GM12891 (cell line): Measurements from ENCODE around the gene PGBD5.

Source experiments
- DNase-seq: peaks from one replicate; pipeline ENCODE4 v3.0.0; 2011; ENCODE audit warnings: low spot score; ENCODE audit not compliant: insufficient read length
- FAIRE-seq: peaks from 2 replicates; lab custom pipeline; 2011; peaks lifted over from hg19 to GRCh38; lab: Jason Lieb, UNC
- PAX5 ChIP-seq: IDR thresholded peaks from 2 replicates; pipeline ENCODE4 v1.6.1; 2011; ENCODE audit warnings: low read length, moderate library complexity, mild to moderate bottlenecking; ENCODE audit not compliant: insufficient read depth, severe bottlenecking
- POLR2A ChIP-seq: IDR thresholded peaks from 2 replicates; pipeline ENCODE4 v1.6.1; 2011; ENCODE audit warnings: low read depth, low read length, control low read depth
- POLR2AphosphoS5 ChIP-seq: IDR thresholded peaks from 2 replicates; pipeline ENCODE4 v1.6.1; 2011; ENCODE audit warnings: low read depth, low read length, control low read depth
- POU2F2 ChIP-seq: IDR thresholded peaks from 2 replicates; pipeline ENCODE4 v1.6.1; 2011; ENCODE audit warnings: low read depth, mild to moderate bottlenecking, control low read depth, low read length, moderate library complexity
- SPI1 ChIP-seq: IDR thresholded peaks from 2 replicates; pipeline ENCODE4 v1.6.1; 2011; ENCODE audit warnings: low read depth, low read length, control low read depth
- TAF1 ChIP-seq: IDR thresholded peaks from 2 replicates; pipeline ENCODE4 v1.6.1; 2011; ENCODE audit warnings: low read depth, low read length, control low read depth

The PGBD5 gene

GRCh38 chr1:230391776-230392535 lies 34.2 kb downstream of the PGBD5 start:
- DNase-seq (no peak), FAIRE-seq (no peak)
- TF ChIP-seq POU2F2 (no peak), TAF1 (no peak), SPI1 (no peak), POLR2A (no peak)

- TF ChIP-seq POLR2AphosphoS5 (no peak), POLR2A (no peak), PAX5 (no peak), SPI1 (no peak), TAF1 (no peak), POU2F2 (no peak)
- FAIRE-seq (no peak), DNase-seq (no peak)
These were observed 35.8 kb downstream of the PGBD5 start for GRCh38 chr1:230390371-230390770.

GRCh38 chr1:230387876-230388275 lies 38.3 kb downstream of the PGBD5 start:
- no peak for FAIRE-seq
- TF ChIP-seq TAF1 (no peak), SPI1 (no peak), PAX5 (no peak), POLR2A (no peak), POU2F2 (no peak), POLR2AphosphoS5 (no peak)
- no peak for DNase-seq

GRCh38 chr1:230387296-230387695 lies 38.8 kb downstream of the PGBD5 start:
- DNase-seq (no peak), FAIRE-seq (no peak)
- TF ChIP-seq POLR2A, result no peak
- TF ChIP-seq SPI1, result no peak
- TF ChIP-seq TAF1, result no peak
- no peak for TF ChIP-seq POLR2AphosphoS5
- no peak for TF ChIP-seq POU2F2
- TF ChIP-seq PAX5, result no peak

GRCh38 chr1:230386637-230387262 lies 39.4 kb downstream of the PGBD5 start:
- FAIRE-seq (no peak), DNase-seq (no peak)
- TF ChIP-seq TAF1 (no peak), SPI1 (no peak), POLR2A (no peak), POU2F2 (no peak), POLR2AphosphoS5 (no peak)

- DNase-seq (no peak), FAIRE-seq (no peak)
- TF ChIP-seq TAF1, result no peak
- no peak for TF ChIP-seq POU2F2
- TF ChIP-seq POLR2A, result no peak
- no peak for TF ChIP-seq POLR2AphosphoS5
- TF ChIP-seq PAX5, result no peak
- TF ChIP-seq SPI1, result no peak
These were observed 40.2 kb downstream of the PGBD5 start for GRCh38 chr1:230385930-230386329.

- no peak for FAIRE-seq
- DNase-seq, result no peak
- no peak for TF ChIP-seq POU2F2
- TF ChIP-seq POLR2AphosphoS5, result no peak
These were observed 41.0 kb downstream of the PGBD5 start for GRCh38 chr1:230385158-230385450.

GRCh38 chr1:230384380-230385157 lies 41.6 kb downstream of the PGBD5 start:
- no peak for FAIRE-seq
- no peak for TF ChIP-seq POLR2A
- no peak for TF ChIP-seq POU2F2
- TF ChIP-seq POLR2AphosphoS5, result no peak
- TF ChIP-seq SPI1, result no peak
- TF ChIP-seq PAX5, result no peak
- TF ChIP-seq TAF1, result no peak

GRCh38 chr1:230383425-230383824 lies 42.7 kb downstream of the PGBD5 start:
- DNase-seq, result no peak
- no peak for FAIRE-seq
- TF ChIP-seq SPI1 (no peak), POU2F2 (no peak), POLR2AphosphoS5 (no peak), POLR2A (no peak), TAF1 (no peak), PAX5 (no peak)

More at GRCh38 chr1:230384380-230385157, 41.6 kb downstream of the PGBD5 start:
- no peak for DNase-seq
